IMR-90 (cell line): Measurements from ENCODE around the gene HS6ST3. TPM values are rescaled to one million over a fixed set of nuclear protein-coding genes. Genes with fewer than 3 reads are reported as not detected.

Source experiments
- ATAC-seq: fragments of 200-7000 bp; cut with Tn5 transposase; 2 replicates; pipeline ENCODE4 v1.9.1; 2020; ENCODE audit warnings: low read depth, mild to moderate bottlenecking, moderate library complexity
- BruUV-seq: library from RNA; stranded (reverse); fragments of 400-500 nt; replicated peaks from 2 replicates; lab custom pipeline; 2021; lab: Mats Ljungman, UMichigan
- CTCF ChIA-PET: fragments of 300-600 bp; formaldehyde crosslinking; extraction: SDS; loops from one replicate; lab custom pipeline; 2021; ENCODE audit warnings: antibody characterized with exemption; lab: Yijun Ruan, JAX
- POLR2A ChIA-PET: fragments of 300-600 bp; sonication (Branson Sonifier 250); formaldehyde crosslinking; loops from one replicate; lab custom pipeline; 2022; ENCODE audit warnings: antibody characterized with exemption; ENCODE audit not compliant: unreplicated experiment; lab: Charles Lee
- DNase-seq: peaks from one replicate; pipeline ENCODE4 v3.0.0; 2013
- H2AFZ ChIP-seq: replicated peaks from 2 replicates; pipeline ENCODE3; 2013; ENCODE audit warnings: low read length, mild to moderate bottlenecking; ENCODE audit not compliant: poor library complexity
- H2AK5ac ChIP-seq: 2 replicates; pipeline ENCODE4 v1.6.1; 2013; ENCODE audit warnings: low read depth, low read length, inconsistent platforms
- H2AK9ac ChIP-seq: replicated peaks from 2 replicates; pipeline ENCODE3; 2013; ENCODE audit warnings: mild to moderate bottlenecking, low read depth, low read length, moderate library complexity; ENCODE audit not compliant: poor library complexity
- H2BK120ac ChIP-seq: 2 replicates; pipeline ENCODE4 v1.6.1; 2013; ENCODE audit warnings: low read depth, low read length, inconsistent platforms
- H2BK15ac ChIP-seq: 3 replicates; pipeline ENCODE4 v1.6.1; 2013; ENCODE audit warnings: low read depth, low read length, inconsistent platforms
- H2BK20ac ChIP-seq: 2 replicates; pipeline ENCODE4 v1.6.1; 2013; ENCODE audit warnings: low read depth, mild to moderate bottlenecking, inconsistent platforms, low read length, moderate library complexity
- H2BK5ac ChIP-seq: 2 replicates; pipeline ENCODE4 v1.6.1; 2013; ENCODE audit warnings: mild to moderate bottlenecking, low read depth, low read length, inconsistent platforms; ENCODE audit not compliant: poor library complexity, severe bottlenecking
- H3K14ac ChIP-seq: replicated peaks from 2 replicates; pipeline ENCODE4 v1.6.1; 2013; ENCODE audit warnings: low read depth, low read length, inconsistent platforms
- H3K18ac ChIP-seq: 2 replicates; pipeline ENCODE4 v1.6.1; 2013; ENCODE audit warnings: low read depth, low read length, control low read depth
- H3K23ac ChIP-seq: 2 replicates; pipeline ENCODE4 v1.6.1; 2013; ENCODE audit warnings: low read depth, low read length, inconsistent platforms
- H3K27ac ChIP-seq: 2 replicates; pipeline ENCODE4 v1.5.1; 2013; ENCODE audit warnings: mild to moderate bottlenecking, control low read depth, low read length; ENCODE audit not compliant: insufficient read depth
- H3K27me3 ChIP-seq: 2 replicates; pipeline ENCODE4 v1.6.1; 2013; ENCODE audit warnings: low read length; ENCODE audit not compliant: control insufficient read depth, insufficient read depth
- H3K36me3 ChIP-seq: 2 replicates; pipeline ENCODE4 v1.6.1; 2013; ENCODE audit warnings: low read length, mixed read lengths; ENCODE audit not compliant: control insufficient read depth, insufficient read depth
- H3K4ac ChIP-seq: 2 replicates; pipeline ENCODE4 v1.6.1; 2013; ENCODE audit warnings: low read depth, low read length, inconsistent platforms
- H3K4me1 ChIP-seq: 2 replicates; pipeline ENCODE4 v1.6.1; 2013; ENCODE audit warnings: low read length, mixed read lengths; ENCODE audit not compliant: control insufficient read depth, insufficient read depth
- H3K4me2 ChIP-seq: 2 replicates; pipeline ENCODE4 v1.6.1; 2013; ENCODE audit warnings: low read depth, mild to moderate bottlenecking, control low read depth, low read length, moderate library complexity
- H3K4me3 ChIP-seq: 2 replicates; pipeline ENCODE4 v1.5.1; 2013; ENCODE audit warnings: low read depth, mild to moderate bottlenecking, control low read depth, low read length, moderate library complexity; ENCODE audit not compliant: insufficient read depth
- H3K56ac ChIP-seq: 2 replicates; pipeline ENCODE4 v1.6.1; 2013; ENCODE audit warnings: low read length, inconsistent platforms; ENCODE audit not compliant: insufficient read depth; ENCODE audit errors: extremely low read depth
- H3K79me1 ChIP-seq, 2 experiments: 2 replicates each; pipeline ENCODE4 v1.6.1; 2013; ENCODE audit warnings: low read length in 2 of 2, inconsistent platforms in 1 of 2, low read depth in 1 of 2
- H3K9ac ChIP-seq: 2 replicates; pipeline ENCODE4 v1.6.1; 2013; ENCODE audit warnings: low read depth, low read length, control low read depth
- H3K9me1 ChIP-seq: 2 replicates; pipeline ENCODE4 v1.6.1; 2013; ENCODE audit warnings: low read length, inconsistent platforms; ENCODE audit not compliant: insufficient read depth
- H3K9me3 ChIP-seq: 2 replicates; pipeline ENCODE4 v1.6.1; 2013; ENCODE audit warnings: low read length; ENCODE audit not compliant: control insufficient read depth, insufficient read depth
- H4K20me1 ChIP-seq: 2 replicates; pipeline ENCODE4 v1.6.1; 2013; ENCODE audit warnings: low read length, inconsistent platforms; ENCODE audit not compliant: insufficient read depth
- H4K5ac ChIP-seq: 2 replicates; pipeline ENCODE4 v1.6.1; 2013; ENCODE audit warnings: mild to moderate bottlenecking, low read depth, low read length, control low read depth
- H4K8ac ChIP-seq, 2 experiments: 2 replicates each; pipeline ENCODE4 v1.6.1; 2013; ENCODE audit warnings: low read depth in 2 of 2, low read length in 2 of 2, control low read depth in 1 of 2, inconsistent platforms in 1 of 2
- H4K91ac ChIP-seq: 2 replicates; pipeline ENCODE4 v1.6.1; 2013; ENCODE audit warnings: low read depth, low read length, inconsistent platforms; ENCODE audit not compliant: insufficient read depth
- BHLHE40 ChIP-seq: fragments of 150-350 bp; IDR thresholded peaks from 2 replicates; pipeline ENCODE4 v1.6.1; 2016; ENCODE audit warnings: mild to moderate bottlenecking, low read depth, low read length
- CEBPB ChIP-seq: IDR thresholded peaks from 2 replicates; pipeline ENCODE4 v1.6.1; 2012; ENCODE audit warnings: low read depth, low read length, improper control_type of control experiment
- CHD1 ChIP-seq: IDR thresholded peaks from 2 replicates; pipeline ENCODE4 v1.6.1; 2012; ENCODE audit warnings: low read depth, low read length, improper control_type of control experiment
- FOS ChIP-seq: fragments of 150-350 bp; IDR thresholded peaks from 2 replicates; pipeline ENCODE4 v1.6.1; 2016; ENCODE audit warnings: low read depth, low read length
- MAFK ChIP-seq: IDR thresholded peaks from 2 replicates; pipeline ENCODE4 v1.6.1; 2012; ENCODE audit warnings: low read depth, low read length, improper control_type of control experiment
- MAZ ChIP-seq: IDR thresholded peaks from 2 replicates; pipeline ENCODE4 v1.6.1; 2012; ENCODE audit warnings: low read depth, mild to moderate bottlenecking, low read length, improper control_type of control experiment, moderate library complexity, borderline replicate concordance
- NFE2L2 ChIP-seq: fragments of 150-350 bp; IDR thresholded peaks from 2 replicates; pipeline ENCODE4 v1.6.1; 2016; ENCODE audit warnings: low read depth, mild to moderate bottlenecking, low read length
- RAD21 ChIP-seq: IDR thresholded peaks from 2 replicates; pipeline ENCODE4 v1.6.1; 2012; ENCODE audit warnings: low read length, improper control_type of control experiment
- RFX5 ChIP-seq: IDR thresholded peaks from 2 replicates; pipeline ENCODE4 v1.8.0; 2012; ENCODE audit warnings: low read depth, mild to moderate bottlenecking, low read length, moderate library complexity
- USF2 ChIP-seq: fragments of 150-350 bp; IDR thresholded peaks from 2 replicates; pipeline ENCODE4 v1.6.1; 2017; ENCODE audit warnings: mild to moderate bottlenecking, antibody characterized with exemption, low read length, low read depth
- WGBS, 2 experiments: methylation state at CpG; one replicate each; pipeline versions ENCODE4 v1.1.5 to v1.1.7; 2013; ENCODE audit warnings: missing lambda C conversion rate in 2 of 2; ENCODE audit not compliant: insufficient read length in 1 of 2; ENCODE audit errors: extremely low coverage in 2 of 2; 5-methylcytosine and 5-hydroxymethylcytosine counted together
- dilution Hi-C: fragments of 300-500 bp; cut with HindIII; formaldehyde crosslinking; loops from one replicate; pipeline ENCODE4 v1.14.3; 2018; ENCODE audit warnings: low sequenced_read_pairs; ENCODE audit not compliant: unreplicated experiment
- in situ Hi-C: fragments of 300-500 bp; cut with MboI; formaldehyde crosslinking; loops from 3 replicates; pipeline ENCODE4 v1.14.3; 2019; ENCODE audit warnings: low sequenced_read_pairs, inconsistent platforms, mixed read lengths
- intact Hi-C: fragments of 100-400 bp; cut with micrococcal nuclease; formaldehyde crosslinking; loops from 2 replicates; pipeline ENCODE4 v1.10.0; 2022
- polyA plus RNA-seq, 3 experiments: library from polyadenylated mRNA; depleted of rRNA; stranded (reverse); fragments of >200 nt; gene quantifications; 2 replicates each; pipeline ENCODE4 v1.2.3, GENCODE V29; 2012; ENCODE audit warnings: low replicate concordance in 1 of 3
- total RNA-seq: library from RNA; depleted of rRNA; stranded (reverse); fragments of >200 nt; gene quantifications from 2 replicates; pipeline ENCODE4 v1.2.3, GENCODE V29; 2012

Gene HS6ST3
- total and polyA plus RNA-seq, 2 of the 4 experiments (the other 2 are of a cell fraction): not detected

GRCh38 chr13:96792736-96793403 lies 703.0 kb downstream of the HS6ST3 start:
- no peaks in the 10 kb centered on the region for H3K79me1 ChIP-seq
- no peak overlapping the region for H2AFZ ChIP-seq
- no peak overlapping the region for H2AK9ac ChIP-seq
- H3K4me2 ChIP-seq: no peak overlapping the region
- H3K56ac ChIP-seq: no peak overlapping the region
- no peak overlapping the region for H3K4ac ChIP-seq
- no peak overlapping the region for H3K14ac ChIP-seq
- dilution Hi-C loops: no loop called here
- DNase-seq (no peak), ATAC-seq (no peak)
- H4K8ac ChIP-seq: no peak overlapping the region
- H3K27me3 ChIP-seq: no peaks in the 10 kb centered on the region
- no peak overlapping the region for H2BK5ac ChIP-seq
- no peaks in the 10 kb centered on the region for H4K20me1 ChIP-seq
- no peak overlapping the region for H2BK120ac ChIP-seq
- H2AK5ac ChIP-seq: no peak overlapping the region
- ChIA-PET CTCF (no interaction called here), POLR2A (no interaction called here)
- TF ChIP-seq USF2: no peak
- no peak for TF ChIP-seq MAZ
- TF ChIP-seq CHD1: no peak
- no peak for TF ChIP-seq FOS
- TF ChIP-seq CEBPB: no peak
- TF ChIP-seq NFE2L2: no peak
- TF ChIP-seq RFX5: no peak
- no peak for TF ChIP-seq MAFK
- no peak for TF ChIP-seq BHLHE40
- TF ChIP-seq RAD21: no peak
- intact Hi-C loops: no loop called here
- no peak overlapping the region for H3K27ac ChIP-seq
- no CpG with 5 or more reads among the region's 8 CpGs for WGBS, 2 experiments
- H3K36me3 ChIP-seq: no peaks in the 10 kb centered on the region
- in situ Hi-C loops: no loop called here
- no peak overlapping the region for H4K5ac ChIP-seq
- H3K18ac ChIP-seq: no peak overlapping the region
- no peaks in the 10 kb centered on the region for H3K9me1 ChIP-seq
- no peak overlapping the region for H3K23ac ChIP-seq
- no peak overlapping the region for H3K9ac ChIP-seq
- no peak overlapping the region for H4K91ac ChIP-seq
- no peak overlapping the region for H3K4me3 ChIP-seq
- H3K9me3 ChIP-seq: no peaks in the 10 kb centered on the region
- no peak overlapping the region for H2BK15ac ChIP-seq
- H3K4me1 ChIP-seq: no peaks in the 10 kb centered on the region
- H2BK20ac ChIP-seq: no peak overlapping the region
- BruUV-seq: no TSS peak
